HUES48 (cell line): ENCODE data around the gene EXOSC10.
"Not testable (repeated sequence)": the region's sequence is repeated elsewhere in the genome, so short reads cannot be mapped to it uniquely, and the experiment has no call there.

Experiments
- H3K27ac ChIP-seq: one replicate; pipeline ENCODE4 v1.7.0; 2013; ENCODE audit warnings: low read depth, low read length, inconsistent platforms
- H3K27me3 ChIP-seq: 2 replicates; pipeline ENCODE4 v1.6.1; 2013; ENCODE audit warnings: mild to moderate bottlenecking, low read length; ENCODE audit not compliant: control insufficient read depth, insufficient read depth
- H3K36me3 ChIP-seq: 2 replicates; pipeline ENCODE4 v1.6.1; 2013; ENCODE audit warnings: low read length; ENCODE audit not compliant: control insufficient read depth, insufficient read depth
- H3K4me1 ChIP-seq: 2 replicates; pipeline ENCODE4 v1.6.1; 2013; ENCODE audit warnings: mild to moderate bottlenecking, low read length; ENCODE audit not compliant: control insufficient read depth, insufficient read depth
- H3K4me3 ChIP-seq: 2 replicates; pipeline ENCODE4 v1.5.1; 2013; ENCODE audit warnings: mild to moderate bottlenecking, low read depth, low read length
- H3K9ac ChIP-seq: 2 replicates; pipeline ENCODE4 v1.6.1; 2013; ENCODE audit warnings: mild to moderate bottlenecking, low read depth, low read length, moderate library complexity
- H3K9me3 ChIP-seq: 2 replicates; pipeline ENCODE4 v1.6.1; 2013; ENCODE audit warnings: low read length; ENCODE audit not compliant: control insufficient read depth, insufficient read depth

The EXOSC10 gene

GRCh38 chr1:11042995-11043874, 56.4 kb downstream of the EXOSC10 start:
- H3K9me3 ChIP-seq = no peaks in the 10 kb centered on the region
- H3K4me1 ChIP-seq = no peaks in the 10 kb centered on the region
- H3K4me3 ChIP-seq = no peak overlapping the region
- H3K27ac ChIP-seq = no peak overlapping the region
- no peaks in the 10 kb centered on the region for H3K36me3 ChIP-seq
- H3K27me3 ChIP-seq = no peaks in the 10 kb centered on the region
- H3K9ac ChIP-seq = no peak overlapping the region

GRCh38 chr1:11042065-11042464, 57.6 kb downstream of the EXOSC10 start:
- Histone ChIP-seq H3K27me3 (no peaks in the 10 kb centered on the region), H3K4me1 (no peaks in the 10 kb centered on the region), H3K36me3 (no peaks in the 10 kb centered on the region), H3K27ac (no peak overlapping the region), H3K9ac (no peak overlapping the region), H3K9me3 (no peaks in the 10 kb centered on the region), H3K4me3 (no peak overlapping the region)

DNA sequence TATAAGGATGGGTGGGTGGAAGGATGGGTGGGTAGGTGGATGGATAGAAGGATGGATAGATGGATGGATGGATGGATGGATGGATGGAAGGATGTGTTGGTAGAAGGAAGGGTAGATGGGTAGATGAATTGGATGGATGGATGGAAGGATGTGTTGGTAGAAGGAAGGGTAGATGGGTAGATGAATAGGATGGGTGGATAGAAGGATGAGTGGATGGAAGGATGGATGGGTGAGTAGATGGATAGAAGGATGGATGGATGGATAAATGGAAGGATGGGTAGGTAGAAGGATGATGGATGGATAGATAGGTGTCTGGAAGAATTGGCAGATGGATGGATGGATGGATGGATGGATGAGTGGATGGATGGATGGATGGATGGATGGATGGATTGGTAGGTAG, 58.6 kb downstream of the EXOSC10 start:
- Histone ChIP-seq H3K9ac (no peak overlapping the region), H3K9me3 (no peaks in the 10 kb centered on the region)

GRCh38 chr1:11040105-11040429, 59.6 kb downstream of the EXOSC10 start:
- H3K27me3 ChIP-seq, H3K4me3 ChIP-seq, H3K36me3 ChIP-seq, H3K4me1 ChIP-seq, H3K9ac ChIP-seq, H3K9me3 ChIP-seq, H3K27ac ChIP-seq: not testable (repeated sequence)

More for the DNA sequence above, 58.6 kb downstream of the EXOSC10 start:
- H3K27ac ChIP-seq = no peak overlapping the region
- H3K27me3 ChIP-seq = no peaks in the 10 kb centered on the region
- no peak overlapping the region for H3K4me3 ChIP-seq
- H3K4me1 ChIP-seq = no peaks in the 10 kb centered on the region
- no peaks in the 10 kb centered on the region for H3K36me3 ChIP-seq

- H3K27ac ChIP-seq = no peak overlapping the region
- H3K9ac ChIP-seq = no peak overlapping the region
- no peaks in the 10 kb centered on the region for H3K9me3 ChIP-seq
- no peak overlapping the region for H3K4me3 ChIP-seq
- H3K27me3 ChIP-seq = no peaks in the 10 kb centered on the region
- H3K36me3 ChIP-seq = no peaks in the 10 kb centered on the region
- no peaks in the 10 kb centered on the region for H3K4me1 ChIP-seq
Observed at GRCh38 chr1:11039351-11040104, 60.1 kb downstream of the EXOSC10 start.

GRCh38 chr1:11037740-11038182, 61.9 kb downstream of the EXOSC10 start:
- H3K27me3 ChIP-seq = no peaks in the 10 kb centered on the region

GRCh38 chr1:11037019-11037739, 62.5 kb downstream of the EXOSC10 start:
- H3K9ac ChIP-seq, H3K9me3 ChIP-seq, H3K4me3 ChIP-seq, H3K4me1 ChIP-seq, H3K27me3 ChIP-seq, H3K36me3 ChIP-seq, H3K27ac ChIP-seq: not testable (repeated sequence)

More at GRCh38 chr1:11037740-11038182, 61.9 kb downstream of the EXOSC10 start:
- Histone ChIP-seq H3K9ac (no peak overlapping the region), H3K4me1 (no peaks in the 10 kb centered on the region), H3K9me3 (no peaks in the 10 kb centered on the region), H3K36me3 (no peaks in the 10 kb centered on the region), H3K27ac (no peak overlapping the region), H3K4me3 (no peak overlapping the region)

DNA sequence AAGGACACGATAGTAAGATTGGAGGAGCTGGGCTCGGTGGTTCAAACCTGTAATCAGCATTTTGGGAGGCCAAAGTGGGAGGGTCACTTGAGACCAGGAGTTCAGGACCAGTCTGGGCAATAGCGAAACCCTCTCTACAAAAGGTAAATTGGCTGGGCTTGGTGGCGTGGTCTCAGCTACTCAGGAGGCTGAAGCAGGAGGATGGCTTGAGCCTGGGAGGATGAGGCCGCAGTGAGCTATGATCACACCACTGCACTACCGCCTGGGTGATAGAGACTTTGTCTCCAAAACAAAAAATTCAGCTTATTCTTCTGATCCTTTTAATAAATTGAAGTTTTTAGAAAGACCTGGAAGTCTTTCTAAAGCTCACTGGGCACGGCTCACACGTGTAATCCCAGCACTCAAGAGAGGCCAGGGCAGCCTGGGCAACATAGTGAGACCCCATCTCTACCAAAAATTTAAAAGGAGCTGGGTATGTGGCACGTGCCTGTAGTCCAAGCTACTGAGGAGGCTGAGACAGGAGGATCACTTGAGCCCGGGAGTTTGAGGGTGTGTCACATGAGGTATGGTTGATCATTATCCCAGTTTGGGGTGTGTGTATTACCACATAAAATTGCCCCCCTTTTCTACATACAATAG, 67.9 kb downstream of the EXOSC10 start:
- Histone ChIP-seq H3K36me3 (peaks cover 5% of the 10 kb centered on the region), H3K4me3 (no peak overlapping the region), H3K27ac (no peak overlapping the region), H3K4me1 (no peaks in the 10 kb centered on the region), H3K27me3 (no peaks in the 10 kb centered on the region), H3K9ac (no peak overlapping the region), H3K9me3 (no peaks in the 10 kb centered on the region)

DNA sequence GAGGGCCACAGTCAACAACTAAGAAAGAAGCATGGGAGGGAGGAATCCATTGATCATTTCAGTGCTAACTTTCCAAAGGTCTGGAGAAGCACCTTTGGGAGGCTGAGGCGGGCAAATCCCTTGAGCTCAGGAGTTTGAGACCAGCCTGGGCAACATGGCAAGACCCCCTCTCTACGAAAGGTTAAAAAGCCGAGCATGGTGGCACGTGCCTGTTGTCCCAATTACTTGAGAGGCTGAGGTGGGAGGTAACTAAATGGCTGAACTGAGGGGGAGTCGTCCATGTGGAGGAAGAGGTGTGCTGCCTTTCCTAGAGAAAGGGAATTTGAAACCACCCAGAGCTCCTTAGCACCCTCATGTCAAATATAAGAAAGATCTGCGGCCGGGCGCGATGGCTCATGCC, 68.8 kb downstream of the EXOSC10 start:
- H3K27me3 ChIP-seq = no peaks in the 10 kb centered on the region
- H3K4me1 ChIP-seq = no peaks in the 10 kb centered on the region
- no peak overlapping the region for H3K9ac ChIP-seq
- H3K9me3 ChIP-seq = no peaks in the 10 kb centered on the region
- peak overlapping the region; percentile 29 for H3K27ac ChIP-seq
- H3K4me3 ChIP-seq = no peak overlapping the region
- peaks cover 14% of the 10 kb centered on the region for H3K36me3 ChIP-seq

GRCh38 chr1:11028018-11028417, 71.7 kb downstream of the EXOSC10 start:
- no peak overlapping the region for H3K4me3 ChIP-seq
- H3K36me3 ChIP-seq = peaks cover 43% of the 10 kb centered on the region
- H3K9me3 ChIP-seq = no peaks in the 10 kb centered on the region
- no peaks in the 10 kb centered on the region for H3K4me1 ChIP-seq
- H3K27me3 ChIP-seq = no peaks in the 10 kb centered on the region
- H3K9ac ChIP-seq = no peak overlapping the region
- H3K27ac ChIP-seq = no peak overlapping the region
